CD1c-positive myeloid dendritic cell (primary cell): ENCODE results near the gene AGAP6.
"Not testable (repeated sequence)": the region's sequence is repeated elsewhere in the genome, so short reads cannot be mapped to it uniquely, and the experiment has no call there.

ENCODE experiments used
- DNase-seq: peaks from one replicate; pipeline ENCODE4 v3.0.0-alpha.2; 2016; ENCODE audit errors: extremely low spot score

AGAP6 gene

GRCh38 chr10:49988376-49988775 lies at the start of gene AGAP6:
Gene AGAP6 (plus strand): TSS chr10:49988406. CDS start chr10:49988716, 310 bp downstream.
- not testable (repeated sequence) for DNase-seq

- peak; percentile 93 for DNase-seq
Measured at GRCh38 chr10:49941447-49942338, 46.5 kb upstream of the AGAP6 start, which contains the start of the genes PARG and TIMM23B. Gene PARG (minus strand): TSS chr10:49942027. CDS start chr10:49941725, 302 bp downstream. Gene TIMM23B (plus strand): TSS chr10:49942053. CDS start chr10:49942195, 142 bp downstream.

- DNase-seq, result not testable (repeated sequence)
Measured at GRCh38 chr10:49942339-49942705, 45.9 kb upstream of the AGAP6 start.

GRCh38 chr10:49943607-49944006 lies 44.6 kb upstream of the AGAP6 start:
- DNase-seq, result not testable (repeated sequence)

- not testable (repeated sequence) for DNase-seq
Measured at GRCh38 chr10:49948142-49948541, 40.1 kb upstream of the AGAP6 start.

- not testable (repeated sequence) for DNase-seq
Measured at GRCh38 chr10:49948737-49949136, 39.5 kb upstream of the AGAP6 start.

GRCh38 chr10:49952006-49952405 lies 36.2 kb upstream of the AGAP6 start:
- DNase-seq, result not testable (repeated sequence)

GRCh38 chr10:49953122-49953521 lies 35.1 kb upstream of the AGAP6 start:
- not testable (repeated sequence) for DNase-seq

- DNase-seq, result not testable (repeated sequence)
Measured at GRCh38 chr10:49970331-49970857, 17.8 kb upstream of the AGAP6 start.

GRCh38 chr10:49971466-49971865 lies 16.7 kb upstream of the AGAP6 start:
- DNase-seq, result not testable (repeated sequence)

GRCh38 chr10:49972094-49972493 lies 16.1 kb upstream of the AGAP6 start:
- DNase-seq, result not testable (repeated sequence)

- not testable (repeated sequence) for DNase-seq
Measured at GRCh38 chr10:49977756-49978155, 10.4 kb upstream of the AGAP6 start.

GRCh38 chr10:49987207-49987606 lies 999 bp upstream of the AGAP6 start:
- not testable (repeated sequence) for DNase-seq

- DNase-seq, result not testable (repeated sequence)
Measured at GRCh38 chr10:49995321-49995720, 7.1 kb downstream of the AGAP6 start.

GRCh38 chr10:50014024-50014423 lies 25.8 kb downstream of the AGAP6 start:
- not testable (repeated sequence) for DNase-seq

GRCh38 chr10:50015596-50016220 lies 27.5 kb downstream of the AGAP6 start:
- not testable (repeated sequence) for DNase-seq

- not testable (repeated sequence) for DNase-seq
Measured at GRCh38 chr10:50016926-50017325, 28.7 kb downstream of the AGAP6 start.

- DNase-seq, result not testable (repeated sequence)
Measured at GRCh38 chr10:50017646-50018045, 29.4 kb downstream of the AGAP6 start.

GRCh38 chr10:50019279-50019678 lies 31.1 kb downstream of the AGAP6 start:
- DNase-seq, result not testable (repeated sequence)

GRCh38 chr10:50020451-50021024 lies 32.3 kb downstream of the AGAP6 start:
- not testable (repeated sequence) for DNase-seq

- no peak for DNase-seq
Measured at GRCh38 chr10:50021646-50022045, 33.4 kb downstream of the AGAP6 start.
